GM19043 (cell line): ENCODE data around the gene FAM228A.
A peak's percentile ranks its signal among the peaks of the same experiment; 100 is the strongest.
"Not testable (repeated sequence)": the region's sequence is repeated elsewhere in the genome, so short reads cannot be mapped to it uniquely, and the experiment has no call there.

Source experiments
- ATAC-seq: cut with Tn5 transposase; IDR thresholded peaks from one replicate; pipeline ENCODE4 v1.9.1; 2021; ENCODE audit warnings: low read depth; ENCODE audit not compliant: unreplicated experiment

FAM228A gene

DNA sequence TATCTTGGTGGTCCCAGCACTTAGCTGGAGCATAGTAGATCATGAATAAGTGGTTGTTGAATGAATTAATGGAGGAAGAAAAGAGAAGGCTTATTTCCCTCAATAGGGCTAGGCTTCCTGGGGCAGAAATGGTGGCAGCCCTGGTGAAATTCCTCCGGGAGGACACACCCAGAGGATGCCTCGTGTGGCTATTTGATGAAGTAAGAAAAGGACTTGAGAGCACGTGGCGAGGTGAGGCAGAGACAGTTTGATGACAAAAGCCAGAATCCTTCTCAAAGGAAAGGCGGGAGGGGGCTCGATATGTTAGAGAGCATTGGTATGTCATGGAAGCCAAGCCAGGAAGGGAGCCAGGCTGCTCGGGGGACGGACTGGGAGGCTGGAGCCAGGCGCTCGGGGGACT is 14.7 kb downstream of the FAM228A start:
- no peak for ATAC-seq

DNA sequence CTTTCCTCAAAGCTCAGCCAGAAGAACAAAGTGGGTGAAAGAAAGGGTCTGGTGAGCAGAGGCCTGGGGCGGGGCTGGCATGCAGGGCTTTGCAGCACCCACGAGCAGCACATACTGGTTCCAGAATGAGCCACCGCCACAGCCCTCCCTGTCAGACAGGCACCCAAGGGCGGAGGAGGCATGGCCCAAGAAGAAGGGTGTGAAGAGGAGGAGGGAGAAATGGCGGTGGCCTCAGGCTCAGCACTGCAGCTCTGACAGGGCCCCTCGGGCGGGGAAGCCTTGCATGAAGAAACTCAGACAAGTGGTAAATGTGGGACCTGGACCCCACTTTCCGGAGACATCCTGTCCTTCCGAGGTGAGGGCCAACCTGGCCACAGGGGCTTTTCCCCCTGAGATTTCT is 15.7 kb downstream of the FAM228A start:
- no peak for ATAC-seq

- no peak for ATAC-seq
Measured at GRCh38 chr2:24191156-24191555, 16.3 kb downstream of the FAM228A start.

DNA sequence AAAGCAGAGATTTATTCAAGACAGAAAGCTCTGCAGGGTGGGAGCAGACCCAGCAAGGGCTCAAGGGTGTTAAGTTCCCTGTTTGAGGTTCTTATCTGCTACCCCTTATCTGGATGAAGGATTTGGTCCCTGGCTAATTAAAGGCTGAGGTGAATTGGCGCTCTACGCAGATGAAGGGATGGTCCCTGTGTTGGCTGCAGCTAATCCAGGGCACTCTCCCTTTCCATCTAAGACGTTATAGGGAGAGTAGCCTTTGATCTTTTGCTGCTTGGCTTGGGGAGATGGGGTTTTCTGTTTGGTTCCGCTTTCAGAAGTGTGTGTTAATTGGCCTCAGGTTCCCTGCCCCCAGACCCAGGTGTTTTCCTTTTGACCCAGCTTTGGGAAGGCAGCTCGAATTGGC is 17.0 kb downstream of the FAM228A start:
- no peak for ATAC-seq

- not testable (repeated sequence) for ATAC-seq
Measured at GRCh38 chr2:24197213-24197612, 22.4 kb downstream of the FAM228A start.

GRCh38 chr2:24199968-24200590 is 25.2 kb downstream of the FAM228A start:
- ATAC-seq = no peak

- ATAC-seq = no peak
Measured at GRCh38 chr2:24200799-24201198, 25.9 kb downstream of the FAM228A start.

DNA sequence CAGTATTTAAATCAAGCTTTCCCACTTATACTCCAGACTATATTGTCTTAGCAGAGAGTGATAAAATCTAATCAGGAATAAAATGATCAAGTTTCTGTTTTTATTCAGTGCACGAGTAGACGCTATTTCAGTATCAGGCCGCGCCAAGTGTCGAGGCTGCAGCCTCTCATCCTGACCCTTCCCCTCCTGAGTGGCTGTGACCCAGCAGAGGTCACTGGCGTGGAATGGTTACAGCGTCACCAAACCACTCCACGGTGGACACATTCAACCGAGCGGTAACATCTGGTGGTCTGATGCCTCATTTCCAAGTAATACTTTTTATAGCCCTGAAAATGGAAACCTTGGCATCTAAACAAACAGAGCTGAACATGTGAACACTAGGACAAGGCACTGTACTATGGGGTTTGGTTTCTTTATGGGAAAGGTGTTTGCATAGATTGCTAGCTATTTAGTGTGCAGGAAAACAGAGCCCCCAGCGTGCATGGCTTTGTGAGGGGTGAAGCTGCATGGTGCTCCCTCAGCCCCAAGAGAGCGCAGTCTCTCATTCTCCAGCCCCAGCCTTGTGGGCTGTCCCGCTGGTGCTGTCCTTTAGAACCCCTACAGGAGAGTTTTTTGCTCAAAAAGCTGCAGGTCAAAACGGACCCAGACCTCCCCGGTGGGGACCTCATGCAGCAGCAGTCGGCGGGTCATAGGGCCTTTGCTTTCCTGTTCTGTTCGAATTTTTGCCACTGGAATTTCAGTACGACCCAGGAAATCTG is 28.4 kb downstream of the FAM228A start:
- ATAC-seq = no peak

- no peak for ATAC-seq
Measured at GRCh38 chr2:24203787-24204150, 28.9 kb downstream of the FAM228A start.

- ATAC-seq = no peak
Measured at GRCh38 chr2:24204505-24204904, 29.7 kb downstream of the FAM228A start.

DNA sequence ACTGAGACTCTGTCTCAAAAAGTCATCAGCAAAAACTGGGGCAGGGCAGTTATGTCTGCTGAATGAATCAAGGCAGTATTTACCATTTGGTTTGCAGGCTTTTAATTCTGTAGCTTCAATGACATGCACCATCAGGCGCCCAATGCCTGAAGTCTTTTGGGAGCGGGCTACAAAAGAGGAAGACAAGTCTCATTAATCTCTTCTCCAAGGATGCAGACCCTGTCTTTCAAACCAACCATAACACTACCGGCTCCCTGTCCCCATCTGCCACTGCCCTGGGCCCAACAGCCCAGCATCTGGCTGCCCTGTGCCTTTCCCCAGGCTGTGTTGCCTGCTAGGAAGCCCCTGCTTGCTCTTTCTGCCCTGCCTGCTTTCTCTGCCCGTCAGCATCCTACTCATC is 30.3 kb downstream of the FAM228A start:
- ATAC-seq = no peak

DNA sequence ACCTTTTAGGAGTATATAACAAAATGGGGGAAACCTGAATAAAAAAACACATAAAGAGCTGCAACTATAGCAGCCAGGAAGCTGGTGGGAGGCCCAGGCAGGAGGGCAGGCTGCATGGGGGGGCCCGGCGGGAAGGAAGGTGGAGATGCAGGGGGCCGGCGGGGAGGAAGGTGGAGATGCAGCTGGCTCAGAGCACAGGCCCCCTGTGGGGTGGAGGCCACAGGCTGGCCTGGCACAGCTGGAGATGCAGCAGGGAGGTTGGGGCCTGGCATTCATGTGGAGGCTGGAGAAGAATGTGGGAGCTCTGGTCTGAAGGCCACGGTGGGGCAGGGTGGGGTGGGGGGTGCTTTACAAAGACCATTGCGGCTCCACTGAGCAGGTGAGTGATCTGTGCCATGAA is 31.4 kb downstream of the FAM228A start:
- no peak for ATAC-seq

- ATAC-seq = no peak
Measured at GRCh38 chr2:24206714-24207113, 31.9 kb downstream of the FAM228A start.

DNA sequence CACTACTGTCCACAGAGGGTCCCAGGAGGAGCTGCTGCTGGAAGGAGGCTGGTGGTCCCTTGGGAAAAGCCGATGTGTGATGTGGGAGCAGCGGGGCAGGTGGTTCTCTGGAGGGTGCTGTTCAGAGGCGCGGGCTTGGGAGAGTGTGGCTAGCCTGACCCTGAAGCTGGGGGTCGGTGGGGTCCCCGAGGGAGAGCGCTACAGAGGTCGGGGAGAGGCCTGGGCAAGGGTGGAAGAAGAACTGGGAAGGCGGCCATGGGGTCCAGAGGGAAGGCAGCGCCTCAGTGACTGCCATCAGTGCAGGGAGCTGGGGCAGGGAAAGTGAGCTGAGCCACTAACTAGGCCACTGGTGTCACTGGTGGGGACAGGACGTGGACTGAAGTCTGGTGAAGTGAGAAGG is 32.5 kb downstream of the FAM228A start:
- ATAC-seq = no peak

DNA sequence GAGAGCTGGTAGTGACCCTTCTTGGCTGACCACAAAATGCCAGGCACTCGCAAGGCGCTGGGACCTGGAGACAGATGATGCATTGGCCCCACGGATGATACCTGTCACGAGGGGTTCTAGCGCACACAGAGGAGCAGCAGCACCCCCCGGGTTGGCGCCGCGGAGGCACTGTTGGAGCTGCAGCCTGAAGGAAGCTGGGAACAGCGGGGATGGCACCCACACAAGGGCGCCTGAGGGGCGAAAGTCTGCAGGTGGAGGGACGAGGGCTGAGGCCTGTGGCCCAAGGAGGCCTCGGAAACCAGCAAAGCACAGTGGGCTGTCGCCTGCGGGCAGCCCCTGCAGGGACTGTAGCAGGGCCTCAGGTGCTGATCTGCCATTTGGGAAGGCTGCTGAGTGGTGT is 33.6 kb downstream of the FAM228A start:
- ATAC-seq = no peak

GRCh38 chr2:24209389-24210105 is 34.7 kb downstream of the FAM228A start:
- no peak for ATAC-seq

- no peak for ATAC-seq
Measured at GRCh38 chr2:24210106-24210455, 35.2 kb downstream of the FAM228A start.

- ATAC-seq = no peak
Measured at GRCh38 chr2:24210723-24211122, 35.9 kb downstream of the FAM228A start.

- no peak for ATAC-seq
Measured at GRCh38 chr2:24211408-24211807, 36.6 kb downstream of the FAM228A start.

DNA sequence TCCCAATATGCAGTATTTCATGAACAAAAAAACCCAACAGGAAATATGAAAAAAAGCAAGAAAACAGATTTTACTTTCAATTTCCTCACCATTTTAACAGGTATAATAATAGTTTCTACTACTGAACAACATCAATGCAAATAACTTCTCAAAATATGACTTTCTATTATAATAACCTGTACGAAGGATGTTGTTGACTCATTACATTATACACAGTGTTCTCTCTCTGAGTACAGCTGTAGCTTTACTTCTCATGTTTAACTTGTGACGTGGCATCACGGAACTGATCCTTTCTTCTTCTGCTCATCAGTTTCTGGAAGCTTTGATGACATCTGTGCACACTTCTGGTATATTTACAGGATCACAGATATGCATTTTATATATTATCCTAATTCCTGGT is 40.0 kb downstream of the FAM228A start:
- ATAC-seq = peak; percentile 98

GRCh38 chr2:24220554-24221291 is 45.9 kb downstream of the FAM228A start:
- ATAC-seq = no peak
